Gastroesophageal sphincter (tissue), 4 donors: ENCODE measurements around the gene OLFM2. TPM values are rescaled to one million over a fixed set of nuclear protein-coding genes. Genes with fewer than 3 reads are reported as not detected.

Experiments
- ATAC-seq: fragments of 150-250 bp; one replicate; pipeline ENCODE4 v1.9.1; 2016; ENCODE audit warnings: mild to moderate bottlenecking, moderate library complexity
- H3K27ac ChIP-seq, 4 donors: fragments of 200-600 bp; sonication (generic) in 3 of 4; 1 replicate in 3 of 4; 2 replicates in 1 of 4; pipeline ENCODE4 v1.5.1; 2016 to 2019
- H3K27me3 ChIP-seq: fragments of 200-600 bp; sonication (generic); one replicate; pipeline ENCODE4 v1.5.1; 2019
- H3K36me3 ChIP-seq, 2 donors: fragments of 200-600 bp; sonication (generic); one replicate each; pipeline ENCODE4 v1.5.1; 2019; ENCODE audit warnings: control low read depth in 1 of 2
- H3K4me1 ChIP-seq, 3 donors: fragments of 200-600 bp; sonication (generic); 1 replicate in 2 of 3; 2 replicates in 1 of 3; pipeline ENCODE4 v1.5.1; 2016 to 2019; ENCODE audit warnings: control low read depth in 2 of 3
- H3K4me3 ChIP-seq, 2 donors: fragments of 200-600 bp; sonication (generic); one replicate each; pipeline ENCODE4 v1.5.1; 2019; ENCODE audit warnings: mild to moderate bottlenecking in 1 of 2, moderate library complexity in 1 of 2
- H3K9me3 ChIP-seq, 3 donors: fragments of 200-600 bp; sonication (generic); one replicate each; pipeline ENCODE4 v1.5.1; 2017 to 2019; ENCODE audit warnings: control low read depth in 2 of 3
- POLR2A ChIP-seq, 2 donors: fragments of 450-650 bp; IDR thresholded peaks; one replicate each; pipeline ENCODE4 v1.6.1; 2017; ENCODE audit warnings: antibody characterized with exemption in 2 of 2, mild to moderate bottlenecking in 2 of 2, moderate library complexity in 1 of 2
- POLR2AphosphoS5 ChIP-seq: sonication (generic); formaldehyde crosslinking; IDR thresholded peaks from one replicate; pipeline ENCODE4 v1.6.1; 2017; ENCODE audit warnings: antibody characterized with exemption
- WGBS, 2 donors: methylation state at CpG; one replicate each; pipeline ENCODE4 v1.1.5; 2018; ENCODE audit warnings: low coverage in 1 of 2; 5-methylcytosine and 5-hydroxymethylcytosine counted together
- small RNA-seq, 4 donors: library from RNA; depleted of rRNA; stranded (forward); fragments of <200 nt; gene quantifications; one replicate each; pipeline ENCODE3, GENCODE V24; 2016
- total RNA-seq, 4 donors: library from RNA; depleted of rRNA; stranded (reverse); fragments of >200 nt; gene quantifications; one replicate each; pipeline ENCODE4 v1.1.0, GENCODE V29; 2016

The OLFM2 gene
- total RNA-seq, 4 donors from 2014 or later = 2.6 to 21.9 (median 8.5) TPM

GRCh38 chr19:9806803-9807202 lies 129.5 kb downstream of the OLFM2 start:
- no peak overlapping the region for H3K4me3 ChIP-seq
- H3K36me3 ChIP-seq = peaks cover 0 to 61% of the 10 kb centered on the region in 2 donors
- WGBS, 2 donors = no CpG with 5 or more reads among the region's 3 CpGs
- TF ChIP-seq POLR2A (IDR thresholded peaks at IDR 0.05) (no peak), POLR2AphosphoS5 (no peak)
- H3K4me1 ChIP-seq = no peaks in the 10 kb centered on the region
- H3K27me3 ChIP-seq = no peaks in the 10 kb centered on the region
- H3K27ac ChIP-seq = no peak overlapping the region
- ATAC-seq = no peak
- no peaks in the 10 kb centered on the region for H3K9me3 ChIP-seq

Small RNA genes lying within 50 kb of the gene (small RNA-seq; reads per million reads assigned to genes)
- gene RF00156 = 0 reads per million in 4 donors

Other genes starting within 250 kb of the OLFM2 start
- gene ZNF846, start 167.8 kb downstream of the OLFM2 start, total RNA-seq = 10 to 100 TPM; 10.5 to 36.1 (median 20.4) TPM
- gene FBXL12, start 117.4 kb downstream of the OLFM2 start, total RNA-seq = 10 to 100 TPM; 17.2 to 27.1 (median 24.0) TPM
- 100 to 1,000 TPM; 420 to 701 (median 653) TPM for gene UBL5, start 108.6 kb downstream of the OLFM2 start, total RNA-seq
- 100 to 1,000 TPM; 137 to 160 (median 153) TPM for gene PIN1, start 101.2 kb downstream of the OLFM2 start, total RNA-seq
- 10 to 100 TPM in 3 of 4 donors, 1 to 10 TPM in 1; 9.8 to 30.8 (median 25.2) TPM for gene COL5A3, start 74.0 kb upstream of the OLFM2 start, total RNA-seq
- not detected for gene RDH8, start 77.0 kb upstream of the OLFM2 start, total RNA-seq
- gene SHFL, start 149.8 kb upstream of the OLFM2 start, total RNA-seq = 10 to 100 TPM; 23.4 to 31.6 (median 26.2) TPM
- not detected for gene ANGPTL6, start 166.2 kb upstream of the OLFM2 start, total RNA-seq
- 10 to 100 TPM; 22.7 to 40.3 (median 31.5) TPM for gene PPAN, start 169.8 kb upstream of the OLFM2 start, total RNA-seq
- 10 to 100 TPM in 1 of 4 donors, 1 to 10 TPM in 2, under 1 TPM in 1; 0.96 to 15.7 (median 5.3) TPM for gene P2RY11, start 175.2 kb upstream of the OLFM2 start, total RNA-seq
- gene EIF3G, start 183.4 kb upstream of the OLFM2 start, total RNA-seq = 100 to 1,000 TPM; 295 to 323 (median 310) TPM